Measurements from ENCODE around the gene IL17F.

DNA sequence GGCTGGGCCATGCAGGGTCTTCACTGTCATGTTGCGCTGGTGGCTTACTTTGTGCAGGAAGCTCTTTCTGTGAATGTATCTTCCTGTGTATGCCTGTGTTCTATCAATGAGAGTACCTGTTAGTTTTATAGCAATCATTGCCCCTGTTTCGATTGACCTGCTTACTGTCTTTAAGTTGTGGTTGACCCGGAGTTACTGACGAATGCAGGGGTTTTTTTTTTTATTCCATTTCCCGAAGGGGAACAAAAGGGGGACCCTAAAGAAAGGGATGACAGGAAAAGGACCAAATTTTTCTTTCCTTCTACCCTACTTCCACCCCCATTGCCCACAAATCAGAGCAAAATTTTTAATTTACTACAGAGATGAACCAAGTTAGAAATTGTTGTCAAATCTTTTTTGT, at the start of gene IL17F:
- TF ChIP-seq EZH2phosphoT487 (IDR thresholded peaks at IDR 0.05; ENCODE audit: borderline replicate concordance, low read depth, low read length), result no peak
- TF ChIP-seq, protein P1, sequence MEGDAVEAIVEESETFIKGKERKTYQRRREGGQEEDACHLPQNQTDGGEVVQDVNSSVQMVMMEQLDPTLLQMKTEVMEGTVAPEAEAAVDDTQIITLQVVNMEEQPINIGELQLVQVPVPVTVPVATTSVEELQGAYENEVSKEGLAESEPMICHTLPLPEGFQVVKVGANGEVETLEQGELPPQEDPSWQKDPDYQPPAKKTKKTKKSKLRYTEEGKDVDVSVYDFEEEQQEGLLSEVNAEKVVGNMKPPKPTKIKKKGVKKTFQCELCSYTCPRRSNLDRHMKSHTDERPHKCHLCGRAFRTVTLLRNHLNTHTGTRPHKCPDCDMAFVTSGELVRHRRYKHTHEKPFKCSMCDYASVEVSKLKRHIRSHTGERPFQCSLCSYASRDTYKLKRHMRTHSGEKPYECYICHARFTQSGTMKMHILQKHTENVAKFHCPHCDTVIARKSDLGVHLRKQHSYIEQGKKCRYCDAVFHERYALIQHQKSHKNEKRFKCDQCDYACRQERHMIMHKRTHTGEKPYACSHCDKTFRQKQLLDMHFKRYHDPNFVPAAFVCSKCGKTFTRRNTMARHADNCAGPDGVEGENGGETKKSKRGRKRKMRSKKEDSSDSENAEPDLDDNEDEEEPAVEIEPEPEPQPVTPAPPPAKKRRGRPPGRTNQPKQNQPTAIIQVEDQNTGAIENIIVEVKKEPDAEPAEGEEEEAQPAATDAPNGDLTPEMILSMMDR (conservative IDR thresholded peaks at IDR 0.05; ENCODE audit: low read length), result no peak
